ENCODE data around the gene NSMCE4A.

The NSMCE4A gene

DNA sequence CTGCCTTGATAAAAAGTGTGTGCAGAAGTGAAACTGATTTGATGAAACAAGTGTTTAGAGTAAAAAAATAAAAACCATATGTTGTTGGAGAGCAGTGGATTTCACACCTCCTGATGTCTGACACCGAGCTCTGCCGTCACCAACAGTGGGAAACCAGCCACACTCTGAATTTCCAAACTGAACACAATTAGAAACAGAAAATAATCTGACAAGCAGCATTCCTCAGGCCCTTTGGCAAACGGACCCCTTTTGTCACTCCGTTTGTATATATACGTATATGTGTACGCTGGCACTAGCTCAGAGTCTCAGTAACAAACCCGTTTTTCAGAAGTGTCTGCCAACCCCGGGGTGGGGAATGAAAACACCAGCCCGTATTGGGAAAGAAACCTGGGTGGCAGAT lies 46.4 kb upstream of the NSMCE4A start:
- TF ChIP-seq TOX (CRISPR knock-in tag; IDR thresholded peaks at IDR 0.05; ENCODE audit: borderline replicate concordance) (no peak), CSDC2 (CRISPR knock-in tag; IDR thresholded peaks at IDR 0.05) (no peak), PPARA (CRISPR knock-in tag; IDR thresholded peaks at IDR 0.05; ENCODE audit: borderline replicate concordance) (no peak), ZC3H10 (CRISPR knock-in tag; IDR thresholded peaks at IDR 0.05) (no peak), ARNTL (CRISPR knock-in tag; IDR thresholded peaks at IDR 0.05; ENCODE audit: borderline replicate concordance, low read depth) (no peak), RARB (CRISPR knock-in tag; IDR thresholded peaks at IDR 0.05) (no peak), TCF4 (CRISPR knock-in tag; IDR thresholded peaks at IDR 0.05; ENCODE audit: borderline replicate concordance) (no peak), OSR1 (CRISPR knock-in tag; IDR thresholded peaks at IDR 0.05) (no peak), ZNF70 (CRISPR knock-in tag; IDR thresholded peaks at IDR 0.05) (no peak), ZFP3 (CRISPR knock-in tag; IDR thresholded peaks at IDR 0.05) (no peak), ZNF8 (CRISPR knock-in tag; IDR thresholded peaks at IDR 0.05) (no peak)
- TF ChIP-seq, protein P1, sequence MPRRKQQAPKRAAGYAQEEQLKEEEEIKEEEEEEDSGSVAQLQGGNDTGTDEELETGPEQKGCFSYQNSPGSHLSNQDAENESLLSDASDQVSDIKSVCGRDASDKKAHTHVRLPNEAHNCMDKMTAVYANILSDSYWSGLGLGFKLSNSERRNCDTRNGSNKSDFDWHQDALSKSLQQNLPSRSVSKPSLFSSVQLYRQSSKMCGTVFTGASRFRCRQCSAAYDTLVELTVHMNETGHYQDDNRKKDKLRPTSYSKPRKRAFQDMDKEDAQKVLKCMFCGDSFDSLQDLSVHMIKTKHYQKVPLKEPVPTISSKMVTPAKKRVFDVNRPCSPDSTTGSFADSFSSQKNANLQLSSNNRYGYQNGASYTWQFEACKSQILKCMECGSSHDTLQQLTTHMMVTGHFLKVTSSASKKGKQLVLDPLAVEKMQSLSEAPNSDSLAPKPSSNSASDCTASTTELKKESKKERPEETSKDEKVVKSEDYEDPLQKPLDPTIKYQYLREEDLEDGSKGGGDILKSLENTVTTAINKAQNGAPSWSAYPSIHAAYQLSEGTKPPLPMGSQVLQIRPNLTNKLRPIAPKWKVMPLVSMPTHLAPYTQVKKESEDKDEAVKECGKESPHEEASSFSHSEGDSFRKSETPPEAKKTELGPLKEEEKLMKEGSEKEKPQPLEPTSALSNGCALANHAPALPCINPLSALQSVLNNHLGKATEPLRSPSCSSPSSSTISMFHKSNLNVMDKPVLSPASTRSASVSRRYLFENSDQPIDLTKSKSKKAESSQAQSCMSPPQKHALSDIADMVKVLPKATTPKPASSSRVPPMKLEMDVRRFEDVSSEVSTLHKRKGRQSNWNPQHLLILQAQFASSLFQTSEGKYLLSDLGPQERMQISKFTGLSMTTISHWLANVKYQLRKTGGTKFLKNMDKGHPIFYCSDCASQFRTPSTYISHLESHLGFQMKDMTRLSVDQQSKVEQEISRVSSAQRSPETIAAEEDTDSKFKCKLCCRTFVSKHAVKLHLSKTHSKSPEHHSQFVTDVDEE (CRISPR knock-in tag; IDR thresholded peaks at IDR 0.05): no peak
- TF ChIP-seq, protein P2, sequence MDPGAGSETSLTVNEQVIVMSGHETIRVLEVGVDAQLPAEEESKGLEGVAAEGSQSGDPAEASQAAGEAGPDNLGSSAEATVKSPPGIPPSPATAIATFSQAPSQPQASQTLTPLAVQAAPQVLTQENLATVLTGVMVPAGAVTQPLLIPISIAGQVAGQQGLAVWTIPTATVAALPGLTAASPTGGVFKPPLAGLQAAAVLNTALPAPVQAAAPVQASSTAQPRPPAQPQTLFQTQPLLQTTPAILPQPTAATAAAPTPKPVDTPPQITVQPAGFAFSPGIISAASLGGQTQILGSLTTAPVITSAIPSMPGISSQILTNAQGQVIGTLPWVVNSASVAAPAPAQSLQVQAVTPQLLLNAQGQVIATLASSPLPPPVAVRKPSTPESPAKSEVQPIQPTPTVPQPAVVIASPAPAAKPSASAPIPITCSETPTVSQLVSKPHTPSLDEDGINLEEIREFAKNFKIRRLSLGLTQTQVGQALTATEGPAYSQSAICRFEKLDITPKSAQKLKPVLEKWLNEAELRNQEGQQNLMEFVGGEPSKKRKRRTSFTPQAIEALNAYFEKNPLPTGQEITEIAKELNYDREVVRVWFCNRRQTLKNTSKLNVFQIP (CRISPR knock-in tag; IDR thresholded peaks at IDR 0.05; ENCODE audit: borderline replicate concordance, low read depth): no peak
- no peak for ATAC-seq

DNA sequence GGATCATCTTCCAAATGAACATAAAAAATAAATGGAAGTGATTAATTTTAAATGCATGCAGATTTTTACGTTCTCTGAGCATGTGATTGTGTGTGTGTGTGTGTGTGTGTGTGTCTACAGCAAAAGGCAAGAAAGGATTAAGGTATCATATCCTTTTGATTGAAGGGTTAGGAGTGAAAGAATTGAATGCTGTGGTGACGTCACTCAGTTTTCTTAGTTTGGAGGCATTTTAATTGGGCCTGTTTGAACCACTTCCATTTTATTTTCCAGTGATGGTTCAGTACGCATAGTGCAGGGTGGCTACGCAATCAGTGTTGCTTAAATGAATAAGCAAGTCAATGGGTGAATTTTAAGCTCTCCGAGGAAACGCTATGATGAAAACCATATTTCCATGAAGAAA lies 45.2 kb upstream of the NSMCE4A start:
- TF ChIP-seq ZFP3 (CRISPR knock-in tag; IDR thresholded peaks at IDR 0.05) (no peak), ZNF565 (CRISPR knock-in tag; conservative IDR thresholded peaks at IDR 0.05; ENCODE audit: low read depth) (no peak), ZNF70 (CRISPR knock-in tag; IDR thresholded peaks at IDR 0.05) (no peak), OSR1 (CRISPR knock-in tag; IDR thresholded peaks at IDR 0.05) (no peak), RARB (CRISPR knock-in tag; IDR thresholded peaks at IDR 0.05) (no peak), PPARA (CRISPR knock-in tag; IDR thresholded peaks at IDR 0.05; ENCODE audit: borderline replicate concordance) (no peak), ZNF8 (CRISPR knock-in tag; IDR thresholded peaks at IDR 0.05) (no peak), CSDC2 (CRISPR knock-in tag; IDR thresholded peaks at IDR 0.05) (no peak), BACH2 (CRISPR knock-in tag; IDR thresholded peaks at IDR 0.05; ENCODE audit: borderline replicate concordance) (no peak), TCF4 (CRISPR knock-in tag; IDR thresholded peaks at IDR 0.05; ENCODE audit: borderline replicate concordance) (no peak), TOX (CRISPR knock-in tag; IDR thresholded peaks at IDR 0.05; ENCODE audit: borderline replicate concordance) (no peak)
- TF ChIP-seq, protein P3, sequence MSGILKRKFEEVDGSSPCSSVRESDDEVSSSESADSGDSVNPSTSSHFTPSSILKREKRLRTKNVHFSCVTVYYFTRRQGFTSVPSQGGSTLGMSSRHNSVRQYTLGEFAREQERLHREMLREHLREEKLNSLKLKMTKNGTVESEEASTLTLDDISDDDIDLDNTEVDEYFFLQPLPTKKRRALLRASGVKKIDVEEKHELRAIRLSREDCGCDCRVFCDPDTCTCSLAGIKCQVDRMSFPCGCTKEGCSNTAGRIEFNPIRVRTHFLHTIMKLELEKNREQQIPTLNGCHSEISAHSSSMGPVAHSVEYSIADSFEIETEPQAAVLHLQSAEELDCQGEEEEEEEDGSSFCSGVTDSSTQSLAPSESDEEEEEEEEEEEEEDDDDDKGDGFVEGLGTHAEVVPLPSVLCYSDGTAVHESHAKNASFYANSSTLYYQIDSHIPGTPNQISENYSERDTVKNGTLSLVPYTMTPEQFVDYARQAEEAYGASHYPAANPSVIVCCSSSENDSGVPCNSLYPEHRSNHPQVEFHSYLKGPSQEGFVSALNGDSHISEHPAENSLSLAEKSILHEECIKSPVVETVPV (CRISPR knock-in tag; IDR thresholded peaks at IDR 0.05): no peak
- TF ChIP-seq, protein P4, sequence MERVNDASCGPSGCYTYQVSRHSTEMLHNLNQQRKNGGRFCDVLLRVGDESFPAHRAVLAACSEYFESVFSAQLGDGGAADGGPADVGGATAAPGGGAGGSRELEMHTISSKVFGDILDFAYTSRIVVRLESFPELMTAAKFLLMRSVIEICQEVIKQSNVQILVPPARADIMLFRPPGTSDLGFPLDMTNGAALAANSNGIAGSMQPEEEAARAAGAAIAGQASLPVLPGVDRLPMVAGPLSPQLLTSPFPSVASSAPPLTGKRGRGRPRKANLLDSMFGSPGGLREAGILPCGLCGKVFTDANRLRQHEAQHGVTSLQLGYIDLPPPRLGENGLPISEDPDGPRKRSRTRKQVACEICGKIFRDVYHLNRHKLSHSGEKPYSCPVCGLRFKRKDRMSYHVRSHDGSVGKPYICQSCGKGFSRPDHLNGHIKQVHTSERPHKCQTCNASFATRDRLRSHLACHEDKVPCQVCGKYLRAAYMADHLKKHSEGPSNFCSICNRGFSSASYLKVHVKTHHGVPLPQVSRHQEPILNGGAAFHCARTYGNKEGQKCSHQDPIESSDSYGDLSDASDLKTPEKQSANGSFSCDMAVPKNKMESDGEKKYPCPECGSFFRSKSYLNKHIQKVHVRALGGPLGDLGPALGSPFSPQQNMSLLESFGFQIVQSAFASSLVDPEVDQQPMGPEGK (CRISPR knock-in tag; IDR thresholded peaks at IDR 0.05; ENCODE audit: borderline replicate concordance): no peak
- ATAC-seq: no peak

DNA sequence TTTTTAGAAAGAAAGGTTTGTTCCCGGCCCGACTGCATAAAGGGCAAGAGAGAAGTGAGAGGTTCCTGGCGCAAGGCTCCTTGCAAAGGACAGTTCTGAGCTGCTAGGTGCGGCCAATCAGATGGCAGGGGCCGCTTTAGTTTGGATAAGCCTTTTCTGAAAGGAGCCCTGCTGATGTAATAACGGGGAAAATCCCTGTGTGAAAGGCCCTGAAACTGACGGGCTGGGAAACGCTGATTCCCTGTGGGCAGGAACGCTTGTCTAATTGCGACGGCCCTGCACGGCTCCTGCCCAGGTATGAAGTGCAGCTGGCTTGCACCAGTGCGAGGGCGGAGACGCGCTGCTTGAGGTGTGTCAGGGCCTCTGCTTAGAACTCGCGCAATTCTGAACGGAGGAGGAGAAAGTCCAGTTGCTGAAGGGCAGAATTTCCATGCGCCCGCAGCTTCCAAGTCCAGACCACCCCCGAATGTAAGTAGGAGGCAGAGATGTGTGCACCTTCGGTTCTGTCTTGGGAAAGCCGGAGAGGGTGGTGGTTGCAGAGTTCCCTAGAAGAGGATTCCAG lies 44.5 kb upstream of the NSMCE4A start:
- no peak for ATAC-seq
- TF ChIP-seq ZFP30 (CRISPR knock-in tag; IDR thresholded peaks at IDR 0.05): no peak
- TF ChIP-seq ISL1 (CRISPR knock-in tag; IDR thresholded peaks at IDR 0.05): no peak
- TF ChIP-seq, protein P5, sequence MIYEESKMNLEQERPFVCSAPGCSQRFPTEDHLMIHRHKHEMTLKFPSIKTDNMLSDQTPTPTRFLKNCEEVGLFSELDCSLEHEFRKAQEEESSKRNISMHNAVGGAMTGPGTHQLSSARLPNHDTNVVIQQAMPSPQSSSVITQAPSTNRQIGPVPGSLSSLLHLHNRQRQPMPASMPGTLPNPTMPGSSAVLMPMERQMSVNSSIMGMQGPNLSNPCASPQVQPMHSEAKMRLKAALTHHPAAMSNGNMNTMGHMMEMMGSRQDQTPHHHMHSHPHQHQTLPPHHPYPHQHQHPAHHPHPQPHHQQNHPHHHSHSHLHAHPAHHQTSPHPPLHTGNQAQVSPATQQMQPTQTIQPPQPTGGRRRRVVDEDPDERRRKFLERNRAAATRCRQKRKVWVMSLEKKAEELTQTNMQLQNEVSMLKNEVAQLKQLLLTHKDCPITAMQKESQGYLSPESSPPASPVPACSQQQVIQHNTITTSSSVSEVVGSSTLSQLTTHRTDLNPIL (CRISPR knock-in tag; IDR thresholded peaks at IDR 0.05; ENCODE audit: low read depth): no peak
- no peak for TF ChIP-seq BACH2 (CRISPR knock-in tag; IDR thresholded peaks at IDR 0.05; ENCODE audit: borderline replicate concordance)
- TF ChIP-seq RARB (CRISPR knock-in tag; IDR thresholded peaks at IDR 0.05): no peak
- no peak for TF ChIP-seq ZNF70 (CRISPR knock-in tag; IDR thresholded peaks at IDR 0.05)
- no peak for TF ChIP-seq GLIS3 (CRISPR knock-in tag; IDR thresholded peaks at IDR 0.05)
- TF ChIP-seq, protein P2 (CRISPR knock-in tag; IDR thresholded peaks at IDR 0.05; ENCODE audit: borderline replicate concordance, low read depth): no peak
- no peak for TF ChIP-seq ESRRG (CRISPR knock-in tag; IDR thresholded peaks at IDR 0.05)
- no peak for TF ChIP-seq CSDC2 (CRISPR knock-in tag; IDR thresholded peaks at IDR 0.05)
- TF ChIP-seq ARNTL (CRISPR knock-in tag; IDR thresholded peaks at IDR 0.05; ENCODE audit: borderline replicate concordance, low read depth): no peak
- no peak for TF ChIP-seq ZC3H10 (CRISPR knock-in tag; IDR thresholded peaks at IDR 0.05)
- no peak for TF ChIP-seq TOX (CRISPR knock-in tag; IDR thresholded peaks at IDR 0.05; ENCODE audit: borderline replicate concordance)
- TF ChIP-seq, protein P4 (CRISPR knock-in tag; IDR thresholded peaks at IDR 0.05; ENCODE audit: borderline replicate concordance): no peak
